ENCODE data around the gene EDN3.

GRCh38 chr20:59276938-59277337, 23.5 kb upstream of the EDN3 start:
- TF ChIP-seq CTCF (conservative IDR thresholded peaks at IDR 0.05 in 1 of 2, IDR thresholded peaks at IDR 0.05 in 1 of 2; ENCODE audit: low read depth in 1 of 2, low read length in 2 of 2): no peak
- TF ChIP-seq EZH2 (IDR thresholded peaks at IDR 0.05; ENCODE audit: low read length, missing control alignments): no peak

Measured in fibroblast of lung (primary cell).